Kidney epithelial cell (primary cell): ENCODE measurements around the gene DTWD1. TPM values are rescaled to one million over a fixed set of nuclear protein-coding genes. Genes with fewer than 3 reads are reported as not detected.
A peak's percentile ranks its signal among the peaks of the same experiment; 100 is the strongest.
"Not testable (repeated sequence)": the region's sequence is repeated elsewhere in the genome, so short reads cannot be mapped to it uniquely, and the experiment has no call there.

Experiments used
- DNase-seq: peaks from one replicate; pipeline ENCODE4 v3.0.0-alpha.2; 2010; ENCODE audit warnings: low read depth
- H3K27me3 ChIP-seq: 2 replicates; pipeline ENCODE4 v1.6.0; 2011; ENCODE audit warnings: low read length; ENCODE audit not compliant: control insufficient read depth, insufficient read depth
- H3K36me3 ChIP-seq: 2 replicates; pipeline ENCODE4 v1.5.1; 2011; ENCODE audit warnings: low read length; ENCODE audit not compliant: control insufficient read depth, insufficient read depth
- H3K4me3 ChIP-seq: 2 replicates; pipeline ENCODE4 v1.5.1; 2011; ENCODE audit warnings: low read depth, mild to moderate bottlenecking, control low read depth, low read length
- CTCF ChIP-seq: IDR thresholded peaks from 2 replicates; pipeline ENCODE4 v1.5.1; 2011; ENCODE audit warnings: mild to moderate bottlenecking, moderate library complexity, low read length, control low read depth, inconsistent platforms; ENCODE audit not compliant: insufficient read depth, poor library complexity, severe bottlenecking
- total RNA-seq: library from RNA; depleted of rRNA; stranded (reverse); fragments of >200 nt; gene quantifications from 2 replicates; pipeline ENCODE4 v1.2.3, GENCODE V29; 2015

The DTWD1 gene, protein sequence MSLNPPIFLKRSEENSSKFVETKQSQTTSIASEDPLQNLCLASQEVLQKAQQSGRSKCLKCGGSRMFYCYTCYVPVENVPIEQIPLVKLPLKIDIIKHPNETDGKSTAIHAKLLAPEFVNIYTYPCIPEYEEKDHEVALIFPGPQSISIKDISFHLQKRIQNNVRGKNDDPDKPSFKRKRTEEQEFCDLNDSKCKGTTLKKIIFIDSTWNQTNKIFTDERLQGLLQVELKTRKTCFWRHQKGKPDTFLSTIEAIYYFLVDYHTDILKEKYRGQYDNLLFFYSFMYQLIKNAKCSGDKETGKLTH
- total RNA-seq = 14.0 and 14.7 TPM in 2 replicates

- H3K4me3 ChIP-seq = peak within 1 kb of the TSS; percentile 86
- peaks cover 1% of the 10 kb centered on the region for H3K36me3 ChIP-seq
- no peaks in the 10 kb centered on the region for H3K27me3 ChIP-seq
- DNase-seq = peak; percentile 77
- no peak for TF ChIP-seq CTCF
Measured at GRCh38 chr15:49620658-49621368, at the start of gene DTWD1, which contains the start of gene FAM227B. Gene DTWD1 (plus strand): TSS chr15:49621048. CDS start chr15:49625168, 4,120 bp downstream. Gene FAM227B (minus strand): TSS chr15:49620818. CDS start chr15:49615171, 5,647 bp downstream.

DNA sequence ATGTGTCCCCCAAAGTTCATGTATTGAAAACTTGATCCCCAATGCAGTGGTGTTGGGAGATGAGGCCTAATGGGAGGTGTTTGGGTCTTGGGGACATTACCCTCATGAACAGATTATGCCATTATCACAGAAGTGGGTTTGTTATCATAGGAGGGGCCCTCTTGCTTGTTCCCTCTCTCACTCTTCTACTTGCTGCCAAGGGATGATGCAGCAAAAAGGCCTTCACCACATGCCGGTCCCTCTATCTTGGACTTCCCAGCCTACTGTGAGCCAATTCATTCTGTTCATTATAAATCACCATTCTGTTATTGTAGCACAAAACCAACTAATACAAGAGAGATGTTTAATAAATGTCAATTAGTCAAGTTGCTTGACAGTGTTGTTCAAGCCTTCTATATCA, 47.4 kb upstream of the DTWD1 start:
- Histone ChIP-seq H3K27me3 (no peaks in the 10 kb centered on the region), H3K36me3 (no peaks in the 10 kb centered on the region), H3K4me3 (no peak overlapping the region)
- TF ChIP-seq CTCF = no peak
- no peak for DNase-seq

DNA sequence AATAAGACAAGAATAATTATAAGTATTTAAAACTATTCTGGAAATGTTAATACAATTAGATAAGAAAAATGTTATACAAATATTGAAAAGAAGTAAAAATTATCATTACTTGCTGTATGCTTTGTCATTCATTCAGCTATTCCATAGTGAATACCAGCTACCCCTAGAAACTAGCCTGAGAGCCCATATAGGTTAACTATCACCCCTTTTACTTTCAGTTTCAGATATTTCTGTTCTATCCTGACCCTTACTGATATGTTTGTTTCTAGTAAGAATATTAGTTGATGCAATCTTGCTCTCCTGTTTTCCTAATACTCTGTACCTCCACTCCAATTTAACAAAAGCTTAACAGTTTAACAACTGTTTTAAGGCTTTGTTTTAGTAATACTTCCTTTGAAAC, 31.8 kb upstream of the DTWD1 start:
- no peak overlapping the region for H3K4me3 ChIP-seq
- no peak for TF ChIP-seq CTCF
- H3K36me3 ChIP-seq = no peaks in the 10 kb centered on the region
- no peak for DNase-seq
- no peaks in the 10 kb centered on the region for H3K27me3 ChIP-seq

- H3K36me3 ChIP-seq, H3K27me3 ChIP-seq, DNase-seq, H3K4me3 ChIP-seq: not testable (repeated sequence)
Measured at GRCh38 chr15:49592829-49593316, 28.0 kb upstream of the DTWD1 start.

DNA sequence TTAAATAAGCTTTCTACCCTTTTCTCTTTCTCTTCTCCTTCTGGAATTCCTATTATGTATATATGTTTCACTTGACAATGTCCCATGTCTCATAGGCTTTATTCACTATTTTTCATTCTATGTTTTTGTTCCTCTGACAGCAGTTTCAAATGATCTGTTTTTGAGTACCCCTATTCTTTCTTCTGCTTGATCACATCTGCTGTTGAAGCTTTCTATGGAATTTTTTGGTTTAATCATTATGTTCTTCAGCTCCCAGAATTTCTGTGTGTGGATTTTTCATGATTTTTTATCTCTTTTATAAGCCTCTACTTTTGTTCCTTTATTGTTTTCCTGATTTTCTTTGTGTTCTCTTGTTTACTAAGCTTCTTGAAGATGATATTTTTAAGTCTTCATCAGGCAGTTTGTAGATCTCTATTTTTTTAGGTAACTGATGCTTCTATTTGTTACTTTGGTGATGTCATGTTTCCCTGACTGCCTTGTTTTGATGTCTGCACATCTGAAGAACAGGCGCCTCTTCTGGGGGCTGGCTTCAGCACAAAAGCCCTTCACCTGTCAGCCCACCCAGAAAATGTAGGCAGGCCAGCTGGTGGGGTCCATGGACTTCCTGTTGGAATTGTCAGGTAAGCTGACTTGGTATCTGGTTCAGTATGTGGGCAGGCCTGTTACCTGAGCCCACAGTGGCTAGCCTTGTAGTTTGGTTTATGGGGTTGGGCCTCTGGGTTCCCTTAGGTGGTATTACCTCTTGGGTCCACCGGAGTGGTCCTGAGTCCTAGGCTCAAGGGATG, 16.0 kb upstream of the DTWD1 start:
- DNase-seq = no peak

More for the DNA sequence above, 16.0 kb upstream of the DTWD1 start:
- H3K36me3 ChIP-seq = no peaks in the 10 kb centered on the region
- TF ChIP-seq CTCF = no peak
- no peaks in the 10 kb centered on the region for H3K27me3 ChIP-seq
- H3K4me3 ChIP-seq = no peak overlapping the region
